GM21786 (cell line): ENCODE measurements around the gene MAP2K2.
"Not testable (repeated sequence)": the region's sequence is repeated elsewhere in the genome, so short reads cannot be mapped to it uniquely, and the experiment has no call there.

Experiments used
- ATAC-seq: cut with Tn5 transposase; IDR thresholded peaks from one replicate; pipeline ENCODE4 v1.9.1; 2021; ENCODE audit not compliant: unreplicated experiment

The MAP2K2 gene

DNA sequence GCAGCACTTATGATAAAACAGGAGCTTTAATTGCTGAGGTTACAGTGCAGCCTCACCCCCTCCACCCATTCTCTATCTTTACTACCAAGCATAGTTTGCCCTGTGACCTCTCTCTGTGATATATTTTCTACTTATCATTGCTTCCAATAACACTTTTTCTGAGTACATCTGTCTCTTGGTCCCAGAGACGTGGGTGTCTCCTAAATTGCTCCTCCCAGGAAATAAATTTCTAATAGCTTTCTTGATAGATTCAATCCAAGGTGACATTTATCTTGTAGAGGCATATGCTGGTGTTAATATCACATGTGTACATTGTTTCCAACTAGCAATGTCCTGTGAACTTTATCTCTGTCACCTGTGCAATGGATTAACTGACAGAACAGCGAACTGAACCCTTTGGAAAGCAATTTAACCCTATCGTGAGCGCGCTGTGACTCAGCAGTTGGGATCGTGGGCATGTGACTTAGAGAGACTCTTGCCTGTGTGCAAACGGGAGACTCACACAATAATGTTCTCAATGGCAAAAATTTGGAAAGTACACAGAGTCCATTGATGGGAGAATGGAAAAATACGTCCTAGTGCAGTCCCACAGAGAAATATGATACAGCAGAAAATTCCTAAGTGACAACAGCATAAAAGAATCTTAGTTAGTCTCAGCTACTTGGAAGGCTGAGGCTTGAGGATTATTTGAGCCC lies 7.0 kb upstream of the MAP2K2 start:
- no peak for ATAC-seq

DNA sequence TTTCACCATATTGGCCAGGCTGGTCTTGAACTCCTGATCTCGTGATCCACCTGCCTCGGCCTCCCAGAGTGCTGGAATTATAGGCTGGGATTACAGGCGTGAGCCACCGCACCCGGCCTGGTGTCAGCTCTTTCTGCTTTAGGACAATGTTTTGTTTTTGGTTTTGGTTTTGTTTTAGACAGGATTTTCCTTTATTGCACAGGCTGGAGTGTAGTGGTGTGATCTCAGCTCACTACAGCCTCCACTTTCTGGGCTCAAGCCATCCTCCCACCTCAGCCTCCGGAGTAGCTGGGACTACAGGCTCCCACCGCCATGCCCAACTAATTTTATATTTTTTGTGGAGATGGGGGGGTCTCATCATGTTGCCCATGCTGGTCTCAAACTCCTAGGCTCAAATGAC lies 5.1 kb upstream of the MAP2K2 start:
- not testable (repeated sequence) for ATAC-seq

DNA sequence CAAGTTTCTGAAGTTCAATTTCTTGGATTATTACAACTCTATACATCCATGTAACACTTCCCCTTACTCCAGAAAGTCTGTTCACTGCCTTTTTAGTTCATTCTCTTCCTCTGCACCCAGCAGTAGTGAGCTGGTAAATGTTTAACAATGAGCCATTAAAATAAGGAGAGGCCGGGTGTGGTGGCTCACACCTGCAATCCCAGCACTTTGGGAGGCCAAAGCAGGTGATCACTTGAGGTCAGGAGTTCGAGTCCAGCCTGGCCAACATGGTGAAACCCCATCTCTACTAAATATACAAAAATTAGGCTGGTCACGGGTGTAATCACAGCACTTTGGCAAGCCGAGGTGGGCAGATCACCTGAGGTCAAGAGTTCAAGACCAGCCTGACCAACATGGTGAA lies 3.4 kb upstream of the MAP2K2 start:
- not testable (repeated sequence) for ATAC-seq

DNA sequence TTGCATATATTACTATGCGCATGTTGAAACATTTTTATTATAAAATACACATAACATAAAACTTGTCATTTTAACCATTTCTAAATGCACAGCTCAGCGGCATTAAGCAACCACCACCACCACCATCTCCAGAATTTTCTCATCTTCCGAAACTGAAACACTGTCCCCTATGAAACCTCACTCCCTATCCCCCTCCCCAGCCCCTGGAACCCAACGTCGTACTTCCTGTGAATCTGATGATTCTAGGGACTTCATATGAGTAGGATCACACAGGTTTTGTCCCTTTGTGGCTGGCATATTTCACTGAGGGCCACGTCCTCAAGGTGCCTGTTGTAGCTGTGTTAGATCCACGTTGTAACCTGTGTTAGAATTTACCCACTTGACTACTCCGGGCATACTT lies 716 bp upstream of the MAP2K2 start:
- ATAC-seq = no peak

DNA sequence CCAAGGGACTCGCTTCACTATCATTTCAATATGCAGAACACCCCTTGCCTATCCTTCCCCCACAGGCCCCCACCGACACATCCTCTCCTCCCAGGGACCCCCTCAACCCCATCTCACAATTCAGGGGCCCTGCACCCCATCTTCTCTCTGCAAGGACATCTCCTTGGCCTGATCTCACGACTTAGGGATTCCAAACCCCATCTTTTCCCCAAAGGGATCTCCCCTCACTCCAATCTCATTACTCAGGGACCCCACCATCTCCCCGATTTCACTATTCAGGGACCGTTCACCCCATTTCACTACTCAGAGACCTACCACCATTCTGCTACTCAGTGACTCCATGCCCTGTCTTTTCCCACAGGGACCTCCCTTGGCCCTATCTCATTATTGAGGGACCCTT lies 1.4 kb downstream of the MAP2K2 start:
- no peak for ATAC-seq

DNA sequence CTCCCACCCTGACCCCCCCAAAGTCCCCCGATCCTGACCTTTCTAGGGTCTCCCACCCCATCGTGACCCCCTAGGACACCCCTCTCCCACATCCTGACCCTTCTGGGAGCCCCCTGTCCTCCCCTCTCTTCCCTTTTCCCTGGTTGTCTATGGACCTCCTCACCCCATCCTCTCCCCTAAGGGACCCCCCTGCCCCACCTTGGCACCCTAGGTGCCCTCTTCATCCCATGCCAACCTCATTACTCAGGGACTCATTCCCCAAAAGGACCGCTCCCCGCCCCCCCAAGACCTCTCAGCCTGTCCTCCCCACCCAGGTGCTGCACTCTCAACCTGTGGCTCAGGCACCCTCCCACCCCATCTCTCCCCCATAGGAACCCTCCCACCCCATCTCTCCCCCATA lies 2.1 kb downstream of the MAP2K2 start:
- no peak for ATAC-seq

DNA sequence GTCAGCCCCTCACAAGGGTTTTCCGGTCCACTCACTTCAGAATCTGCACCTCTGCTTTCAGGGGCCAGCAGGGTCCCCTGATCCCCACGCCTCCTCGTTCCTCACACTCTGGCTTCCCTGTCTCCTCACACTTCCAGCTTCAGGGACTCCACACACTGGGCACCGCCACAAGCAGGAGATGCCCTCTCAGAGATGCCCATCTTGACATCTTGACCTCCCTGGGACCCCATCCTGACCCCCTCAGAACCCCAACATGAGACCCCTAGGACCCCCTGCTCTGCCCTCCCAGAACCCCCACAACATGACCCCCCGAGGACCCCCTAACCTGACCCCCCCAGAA lies 2.7 kb downstream of the MAP2K2 start:
- ATAC-seq = no peak

DNA sequence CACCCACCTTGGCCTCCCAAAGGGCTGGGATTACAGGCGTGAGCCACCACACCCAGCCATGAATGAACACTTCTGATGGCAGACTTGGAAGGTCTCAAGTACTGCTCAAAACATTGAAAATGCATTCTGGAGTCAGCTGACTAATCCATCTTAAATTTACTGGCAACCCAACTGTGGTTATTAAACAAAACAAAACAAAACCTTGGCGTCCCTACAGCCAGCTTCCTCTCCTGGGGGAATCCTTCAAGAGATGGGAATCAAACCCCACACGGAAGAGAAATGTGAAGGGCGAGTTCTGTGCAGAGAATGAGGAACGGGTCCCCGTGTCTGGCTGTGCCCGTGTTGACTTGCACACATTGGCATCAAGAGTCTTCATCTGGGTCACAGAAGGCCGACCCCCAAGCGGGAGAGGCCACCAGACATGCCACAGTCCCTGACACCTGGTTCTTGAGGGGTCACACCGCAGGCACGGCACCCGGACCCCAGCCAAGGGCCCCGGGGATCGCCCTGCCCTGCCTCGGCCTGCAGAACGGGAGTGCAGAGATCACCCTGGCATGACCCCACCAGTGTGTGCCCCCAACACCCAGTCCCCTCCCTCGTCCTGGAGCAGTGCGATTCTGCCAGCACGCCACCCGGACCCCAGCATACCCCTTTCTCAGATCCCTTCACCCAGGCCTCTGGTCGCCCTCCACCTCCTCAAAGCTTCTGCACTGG lies 3.2 kb downstream of the MAP2K2 start:
- no peak for ATAC-seq

DNA sequence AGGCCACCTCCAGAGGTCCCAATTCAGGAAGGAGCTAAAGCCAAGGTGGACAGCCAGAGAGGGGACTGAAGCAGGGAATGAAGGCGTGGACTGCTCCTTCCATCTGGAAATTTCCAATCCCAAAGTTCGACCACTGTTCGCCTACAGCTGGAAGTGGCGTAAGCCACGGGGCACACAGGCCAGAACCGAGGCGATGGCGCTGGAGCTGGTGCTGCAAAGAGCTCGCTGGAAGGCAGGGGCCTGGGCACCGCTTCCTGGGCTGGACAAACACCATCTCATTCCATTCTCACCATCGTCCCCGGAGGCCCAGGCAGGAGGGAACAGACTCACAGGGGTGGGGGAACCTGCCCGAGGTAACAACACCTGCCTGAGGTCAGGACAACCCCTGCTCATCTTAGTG lies 4.2 kb downstream of the MAP2K2 start:
- ATAC-seq = no peak

DNA sequence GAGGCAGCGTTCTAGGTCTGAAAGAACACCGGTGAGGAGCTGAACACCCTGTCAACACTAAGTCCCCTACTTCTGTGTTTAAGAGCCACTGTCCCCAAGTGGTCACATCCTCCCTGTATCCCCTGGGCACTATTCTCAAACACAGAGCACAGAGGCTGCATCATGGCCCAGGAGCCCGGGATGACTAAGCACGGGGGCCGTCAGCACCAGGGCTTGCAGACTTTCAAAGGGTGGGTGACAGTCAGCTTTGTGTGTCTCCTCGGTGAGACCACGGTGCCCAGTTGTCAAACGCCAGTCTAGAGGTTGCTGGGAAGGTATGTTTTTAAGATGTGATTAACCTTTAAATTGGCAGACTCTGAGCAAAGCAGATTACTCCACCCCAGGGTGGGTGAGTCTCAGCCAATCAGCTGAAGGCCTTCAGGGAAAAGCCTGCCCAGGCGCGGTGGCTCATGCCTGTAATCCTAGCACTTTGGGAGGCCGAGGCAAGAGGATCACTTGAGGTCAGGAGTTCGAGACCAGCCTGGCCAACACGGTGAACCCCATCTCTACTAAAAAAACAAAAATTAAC lies 8.0 kb downstream of the MAP2K2 start:
- ATAC-seq = peak; percentile 23

DNA sequence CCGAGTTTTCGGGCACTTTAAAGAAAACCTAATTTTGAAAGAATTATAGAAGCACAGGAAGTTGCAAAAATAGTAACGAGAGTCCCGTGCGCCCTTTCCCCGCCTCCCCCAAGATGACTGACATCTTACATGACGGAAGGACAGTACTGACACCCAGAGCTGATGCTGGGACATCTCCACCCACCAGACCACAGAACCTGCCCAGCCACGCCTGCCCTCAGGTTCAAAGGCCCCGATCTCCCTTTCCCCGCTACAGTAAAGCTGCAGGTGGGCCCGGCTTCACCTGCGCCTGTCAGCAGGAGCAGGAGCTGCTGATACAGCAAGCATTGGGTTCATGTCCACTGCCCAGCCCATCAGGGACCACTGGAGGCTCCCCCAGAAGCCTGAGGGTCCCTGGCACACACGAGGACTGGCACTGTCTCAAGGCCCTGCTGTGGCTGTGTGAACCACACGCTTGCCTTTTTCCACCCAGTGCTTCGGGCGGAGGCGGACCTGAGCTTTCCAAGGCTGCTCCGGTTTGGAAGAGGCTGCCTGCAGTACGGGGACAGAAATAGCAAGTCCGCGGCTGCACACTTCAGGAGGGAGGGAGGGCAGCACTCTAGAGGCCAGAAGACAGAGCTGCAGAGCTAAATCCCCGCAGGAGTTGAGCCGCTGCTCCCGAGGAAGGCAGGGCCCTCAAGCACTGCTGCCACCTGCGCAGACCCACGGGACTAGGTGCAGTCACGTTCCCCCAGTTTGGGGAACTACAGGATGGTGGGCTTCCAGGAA lies 8.7 kb downstream of the MAP2K2 start:
- peak; percentile 66 for ATAC-seq

DNA sequence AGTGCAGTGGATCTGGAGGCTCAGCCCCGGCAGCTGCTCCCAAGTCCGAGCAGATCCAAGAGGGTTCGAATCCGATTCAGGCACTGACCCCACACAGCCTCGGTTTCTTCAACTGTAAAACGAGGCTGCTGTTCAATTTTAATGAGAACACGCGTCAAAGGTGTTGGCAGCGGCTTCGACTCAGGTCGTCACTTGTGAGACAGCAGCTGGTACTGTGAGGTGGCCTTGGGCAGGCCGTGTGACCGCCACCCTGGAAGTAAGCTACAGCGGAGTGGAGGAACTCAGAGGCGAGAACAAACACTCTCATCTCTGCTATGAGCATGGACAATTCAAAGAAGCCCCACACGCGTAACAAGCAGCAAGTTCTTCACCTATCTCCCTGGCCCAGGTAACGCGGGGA lies 9.7 kb downstream of the MAP2K2 start:
- ATAC-seq = no peak

DNA sequence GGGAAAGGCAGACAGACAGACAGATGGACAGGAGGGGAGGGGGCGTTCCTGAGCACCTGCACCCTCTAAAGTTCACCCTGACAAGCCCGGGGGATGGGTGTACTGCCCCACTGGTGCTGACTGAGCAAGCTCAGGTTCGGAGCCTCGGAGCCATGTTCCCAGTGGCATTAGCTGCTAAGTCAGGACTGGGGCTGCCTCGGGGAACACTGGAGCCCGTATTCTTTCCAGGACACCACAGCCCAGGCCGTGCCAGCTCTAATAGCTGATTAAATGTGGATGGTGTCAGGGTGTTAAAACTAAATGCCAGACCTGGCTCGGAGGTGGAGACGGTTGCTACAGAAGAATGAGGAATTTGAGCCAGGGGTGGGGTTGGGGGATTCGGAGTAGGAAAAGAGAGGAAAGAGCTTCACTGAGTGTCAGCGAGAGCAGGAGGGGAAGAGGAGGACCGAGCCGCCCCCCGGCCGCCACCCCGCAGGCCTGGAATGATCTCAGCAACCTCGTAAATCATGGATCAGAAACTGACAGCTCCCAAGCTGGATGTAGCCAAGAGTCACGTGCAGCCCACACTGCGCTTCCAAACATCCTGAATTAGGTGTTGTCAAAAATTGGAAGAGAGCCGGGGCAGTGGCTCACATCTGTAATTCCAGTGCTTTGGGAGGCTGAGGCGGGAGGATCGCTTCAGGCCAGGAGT lies 10.4 kb downstream of the MAP2K2 start:
- no peak for ATAC-seq

DNA sequence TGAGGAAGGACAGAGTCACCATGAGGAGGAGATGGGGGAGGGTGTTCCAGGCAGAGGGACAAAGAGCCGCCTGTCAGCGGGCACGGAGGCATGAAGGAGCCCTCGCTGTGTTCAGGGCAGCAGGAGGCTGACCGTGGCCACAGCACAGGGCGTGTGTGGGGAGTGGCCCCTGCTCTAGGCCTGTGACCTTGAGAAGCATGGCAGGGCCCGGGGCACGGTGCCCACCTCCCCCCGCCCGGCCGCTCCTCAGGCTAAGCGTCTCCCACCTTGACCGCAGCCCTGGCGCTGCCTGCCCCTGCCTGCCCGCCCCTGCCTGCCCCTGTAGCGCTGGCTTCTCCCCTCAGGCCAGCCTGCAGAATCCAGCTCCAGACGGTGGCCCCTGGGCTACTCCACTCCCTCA lies 11.6 kb downstream of the MAP2K2 start:
- no peak for ATAC-seq

DNA sequence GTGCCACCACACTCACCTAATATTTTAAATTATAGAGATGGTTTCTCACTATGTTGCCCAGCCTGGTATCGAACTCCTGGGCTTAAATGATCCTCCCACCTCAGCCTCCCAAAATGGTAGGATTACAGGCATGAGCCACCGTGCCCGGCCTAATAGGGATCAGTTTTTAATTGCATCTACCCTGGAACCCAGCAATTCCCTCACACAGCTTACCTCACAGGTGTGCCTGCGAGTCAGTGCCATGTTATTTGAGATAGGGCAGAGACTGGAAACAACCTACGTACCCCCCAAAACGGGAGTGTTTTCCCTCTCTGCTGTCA lies 14.3 kb downstream of the MAP2K2 start:
- no peak for ATAC-seq

DNA sequence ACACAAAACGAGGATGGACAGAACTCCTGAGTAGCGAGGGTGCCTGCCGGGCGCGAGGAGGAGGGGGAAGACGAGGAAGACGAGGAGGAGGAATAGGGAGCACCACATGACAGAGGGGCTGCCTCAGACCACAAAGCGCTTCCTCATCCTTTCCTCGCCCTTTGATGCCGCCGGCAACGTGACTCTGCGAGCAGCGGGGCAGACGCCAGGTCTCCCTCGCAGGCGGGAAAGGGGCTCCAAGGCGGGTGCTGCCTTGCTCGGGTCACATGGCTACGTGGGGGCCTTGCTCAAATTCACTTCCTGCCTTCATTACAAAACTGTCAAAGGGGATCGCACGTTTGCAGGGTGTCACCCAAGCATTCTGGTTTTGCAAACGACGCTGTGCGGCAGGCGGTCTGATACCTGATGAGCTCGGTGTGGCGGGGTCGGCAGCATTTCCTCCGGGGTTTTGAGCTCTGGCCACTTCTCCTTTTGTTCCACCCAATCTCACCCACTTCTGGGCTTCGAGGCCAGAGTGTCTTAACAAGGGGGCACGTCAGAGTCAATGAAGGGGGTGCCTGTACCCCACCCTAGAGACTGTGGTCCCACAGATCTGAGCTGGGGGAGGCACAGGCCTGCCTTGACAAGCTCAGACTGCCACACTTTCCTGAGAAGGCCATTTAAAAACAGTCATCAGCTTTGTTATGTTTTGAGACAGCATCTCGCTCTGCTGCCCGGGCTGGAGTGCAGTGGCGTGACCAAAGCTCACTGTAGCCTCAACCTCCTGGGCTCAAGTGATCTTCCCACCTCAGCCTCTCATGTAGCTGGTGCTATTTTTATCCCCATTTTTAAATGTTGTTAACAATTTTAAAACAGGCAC lies 14.9 kb downstream of the MAP2K2 start:
- peak; percentile 69 for ATAC-seq

DNA sequence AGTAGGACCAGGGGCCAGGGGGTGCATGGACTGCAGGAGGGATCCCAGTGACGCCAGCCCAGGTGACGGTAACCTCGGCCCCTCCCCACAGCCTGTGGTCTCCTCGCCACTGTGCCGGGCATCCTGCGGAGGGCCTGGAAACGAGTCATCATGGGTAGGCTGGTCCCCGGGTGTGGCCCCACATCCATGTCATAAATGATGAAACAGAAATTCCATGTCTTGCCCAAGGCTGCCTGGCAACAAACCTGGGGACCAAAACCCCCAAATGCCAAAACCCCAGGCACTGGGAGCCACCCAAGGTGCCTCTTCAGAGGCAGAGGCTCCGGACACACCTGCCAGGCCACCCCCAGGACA lies 20.9 kb downstream of the MAP2K2 start:
- no peak for ATAC-seq

DNA sequence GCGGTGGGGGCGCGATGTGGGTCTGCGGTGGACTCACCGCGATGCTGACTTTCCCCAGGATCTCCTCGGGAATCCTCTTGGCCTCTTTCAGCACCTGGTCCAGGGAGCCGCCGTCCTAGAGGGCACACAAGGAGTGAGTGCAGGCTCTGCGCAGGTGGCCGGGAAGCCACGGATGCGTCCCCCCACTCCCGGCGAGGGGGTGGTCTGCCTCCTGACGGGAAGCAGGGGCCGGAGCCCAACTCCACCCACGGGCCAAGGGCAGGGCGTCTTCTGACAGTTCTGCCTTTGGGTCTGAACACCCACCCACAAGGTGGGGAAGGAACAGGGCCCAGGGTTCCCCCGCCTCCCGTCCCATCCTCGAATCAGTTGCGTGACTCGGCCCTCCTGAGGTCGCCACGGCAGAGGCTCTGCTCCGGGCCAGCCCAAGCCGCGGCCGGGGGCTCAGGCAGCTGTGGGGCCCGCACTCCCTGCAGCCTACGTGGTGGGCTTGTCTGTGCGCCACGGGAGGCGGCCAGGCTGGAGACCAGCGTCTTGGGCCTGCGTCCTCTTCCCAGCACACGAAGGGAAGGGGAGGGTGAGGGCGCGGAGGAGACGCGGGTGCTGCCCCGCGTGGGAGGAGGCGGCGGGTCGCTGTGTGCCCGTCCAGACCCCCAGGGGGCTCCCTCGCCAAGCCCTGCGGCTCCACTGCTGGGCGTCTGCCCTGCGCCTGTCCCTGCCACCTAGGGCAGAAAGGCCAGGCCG lies 21.4 kb downstream of the MAP2K2 start:
- ATAC-seq = no peak

DNA sequence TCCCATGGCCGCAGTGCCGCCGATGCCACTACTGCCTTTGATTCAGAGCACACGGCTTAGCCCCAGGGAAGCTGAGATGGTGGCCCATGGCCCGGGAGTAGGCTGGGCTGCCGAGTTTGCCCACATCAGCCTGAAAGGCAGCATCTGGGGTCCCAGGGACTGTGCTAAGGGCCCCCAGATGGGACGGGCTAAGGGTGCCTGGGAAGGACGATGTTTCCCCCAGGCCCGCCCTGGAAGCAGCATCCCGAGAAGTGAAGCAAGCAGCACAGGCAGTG lies 22.5 kb downstream of the MAP2K2 start:
- no peak for ATAC-seq
